AG10803 (cell line): ENCODE measurements around the gene MPDU1.

ENCODE experiments used
- DNase-seq: peaks from one replicate; pipeline ENCODE4 v3.0.0; 2010; ENCODE audit warnings: low read depth
- H3K4me3 ChIP-seq: 2 replicates; pipeline ENCODE4 v1.5.1; 2011; ENCODE audit warnings: mild to moderate bottlenecking, low read length, control low read depth
- CTCF ChIP-seq: conservative IDR thresholded peaks from 2 replicates; pipeline ENCODE4 v1.5.1; 2011; ENCODE audit warnings: mild to moderate bottlenecking, low read length, control low read depth, inconsistent platforms

Gene MPDU1

GRCh38 chr17:7583253-7584109 is at the start of gene MPDU1:
Gene MPDU1 (plus strand): TSS chr17:7583852. CDS start chr17:7583863, 11 bp downstream.
- no peak for TF ChIP-seq CTCF
- H3K4me3 ChIP-seq, result peak within 1 kb of the TSS; percentile 88

GRCh38 chr17:7538050-7538449 is 45.6 kb upstream of the MPDU1 start:
- no peak for DNase-seq
- H3K4me3 ChIP-seq, result no peak overlapping the region
- TF ChIP-seq CTCF, result no peak

More at GRCh38 chr17:7583253-7584109, at the start of gene MPDU1:
- DNase-seq, result peak; percentile 96

GRCh38 chr17:7538891-7539545 is 44.6 kb upstream of the MPDU1 start:
- no peak overlapping the region for H3K4me3 ChIP-seq
- no peak for TF ChIP-seq CTCF
- no peak for DNase-seq

- TF ChIP-seq CTCF, result no peak
- H3K4me3 ChIP-seq, result no peak overlapping the region
Measured at GRCh38 chr17:7541074-7541621, 42.5 kb upstream of the MPDU1 start.

GRCh38 chr17:7544911-7545310 is 38.7 kb upstream of the MPDU1 start:
- no peak overlapping the region for H3K4me3 ChIP-seq
- TF ChIP-seq CTCF, result no peak
- DNase-seq, result no peak

More at GRCh38 chr17:7541074-7541621, 42.5 kb upstream of the MPDU1 start:
- no peak for DNase-seq

GRCh38 chr17:7548585-7549400 is 34.9 kb upstream of the MPDU1 start, which contains the start of gene TNFSF12:
Gene TNFSF12 (plus strand): TSS chr17:7549058. CDS start chr17:7549154, 96 bp downstream.
- peak; percentile 28 for DNase-seq
- peak within 1 kb of the TSS; percentile 74 for H3K4me3 ChIP-seq
- TF ChIP-seq CTCF, result no peak; the same call in 1 of the 2 replicates
